ENCODE data around the gene UBASH3B. TPM values are rescaled to one million over a fixed set of nuclear protein-coding genes. Genes with fewer than 3 reads are reported as not detected.

UBASH3B gene
- total RNA-seq, 1 donor from 2014 or later, result 6.7 TPM

GRCh38 chr11:122697636-122698167 lies 42.2 kb downstream of the UBASH3B start:
- Mint-ChIP-seq H3K27ac (ENCODE audit: unreplicated experiment) (no peak overlapping the region), H3K4me1 (ENCODE audit: low read depth, unreplicated experiment) (peaks cover 8% of the 10 kb centered on the region), H3K4me3 (ENCODE audit: unreplicated experiment) (no peak overlapping the region), H3K9me3 (ENCODE audit: unreplicated experiment) (peaks cover 2% of the 10 kb centered on the region), H3K36me3 (ENCODE audit: unreplicated experiment) (peaks cover 5% of the 10 kb centered on the region), H3K27me3 (ENCODE audit: unreplicated experiment) (no peaks in the 10 kb centered on the region)
- no peak for DNase-seq
- TF ChIP-seq CTCF (IDR thresholded peaks at IDR 0.05; ENCODE audit: partially characterized antibody, unreplicated experiment), result no peak

GRCh38 chr11:122698392-122698791 lies 42.9 kb downstream of the UBASH3B start:
- peaks cover 5% of the 10 kb centered on the region for H3K36me3 Mint-ChIP-seq (ENCODE audit: unreplicated experiment)
- no peak for TF ChIP-seq CTCF (IDR thresholded peaks at IDR 0.05; ENCODE audit: partially characterized antibody, unreplicated experiment)
- DNase-seq, result no peak
- H3K27ac Mint-ChIP-seq (ENCODE audit: unreplicated experiment), result no peak overlapping the region
- no peaks in the 10 kb centered on the region for H3K27me3 Mint-ChIP-seq (ENCODE audit: unreplicated experiment)
- H3K9me3 Mint-ChIP-seq (ENCODE audit: unreplicated experiment), result peaks cover 2% of the 10 kb centered on the region
- H3K4me1 Mint-ChIP-seq (ENCODE audit: low read depth, unreplicated experiment), result peaks cover 8% of the 10 kb centered on the region
- H3K4me3 Mint-ChIP-seq (ENCODE audit: unreplicated experiment), result no peak overlapping the region

GRCh38 chr11:122700666-122701065 lies 45.1 kb downstream of the UBASH3B start:
- Mint-ChIP-seq H3K36me3 (ENCODE audit: unreplicated experiment) (no peaks in the 10 kb centered on the region), H3K4me1 (ENCODE audit: low read depth, unreplicated experiment) (peaks cover 3% of the 10 kb centered on the region), H3K27me3 (ENCODE audit: unreplicated experiment) (no peaks in the 10 kb centered on the region), H3K4me3 (ENCODE audit: unreplicated experiment) (no peak overlapping the region), H3K27ac (ENCODE audit: unreplicated experiment) (no peak overlapping the region), H3K9me3 (ENCODE audit: unreplicated experiment) (no peaks in the 10 kb centered on the region)
- no peak for TF ChIP-seq CTCF (IDR thresholded peaks at IDR 0.05; ENCODE audit: partially characterized antibody, unreplicated experiment)
- DNase-seq, result no peak

- Mint-ChIP-seq H3K4me1 (ENCODE audit: low read depth, unreplicated experiment) (peaks cover 3% of the 10 kb centered on the region), H3K9me3 (ENCODE audit: unreplicated experiment) (no peaks in the 10 kb centered on the region), H3K27ac (ENCODE audit: unreplicated experiment) (no peak overlapping the region), H3K36me3 (ENCODE audit: unreplicated experiment) (no peaks in the 10 kb centered on the region), H3K4me3 (ENCODE audit: unreplicated experiment) (no peak overlapping the region), H3K27me3 (ENCODE audit: unreplicated experiment) (no peaks in the 10 kb centered on the region)
- no peak for DNase-seq
- TF ChIP-seq CTCF (IDR thresholded peaks at IDR 0.05; ENCODE audit: partially characterized antibody, unreplicated experiment), result no peak
These were observed 45.6 kb downstream of the UBASH3B start for GRCh38 chr11:122701143-122701542.

GRCh38 chr11:122703541-122704272 lies 48.2 kb downstream of the UBASH3B start:
- DNase-seq, result no peak
- Mint-ChIP-seq H3K36me3 (ENCODE audit: unreplicated experiment) (no peaks in the 10 kb centered on the region), H3K27me3 (ENCODE audit: unreplicated experiment) (no peaks in the 10 kb centered on the region), H3K27ac (ENCODE audit: unreplicated experiment) (no peak overlapping the region), H3K4me1 (ENCODE audit: low read depth, unreplicated experiment) (peaks cover 3% of the 10 kb centered on the region), H3K4me3 (ENCODE audit: unreplicated experiment) (no peak overlapping the region), H3K9me3 (ENCODE audit: unreplicated experiment) (no peaks in the 10 kb centered on the region)
- TF ChIP-seq CTCF (IDR thresholded peaks at IDR 0.05; ENCODE audit: partially characterized antibody, unreplicated experiment), result no peak

All from glutamatergic neuron (in vitro differentiated cells).